GM10248 (cell line): ENCODE data around the gene TMEM108.

Source experiments
- CTCF ChIA-PET: fragments of 300-600 bp; sonication (Branson Sonifier 250); formaldehyde crosslinking; extraction: SDS; loops from one replicate; lab custom pipeline; 2021; ENCODE audit warnings: antibody characterized with exemption; lab: Yijun Ruan, JAX
- POLR2A ChIA-PET: fragments of 350-650 bp; sonication (Branson Sonifier 250); formaldehyde crosslinking; extraction: SDS; loops from one replicate; lab custom pipeline; 2020; ENCODE audit warnings: antibody characterized with exemption; lab: Yijun Ruan, JAX
- DNase-seq: peaks from one replicate; pipeline ENCODE4 v3.0.0; 2012; ENCODE audit errors: extremely low spot score
- TF ChIP-seq, protein P1 (sequence below): IDR thresholded peaks from 2 replicates; pipeline ENCODE4 v1.5.1; 2012; ENCODE audit warnings: mild to moderate bottlenecking, low read depth; ENCODE audit errors: extremely low read depth, missing control alignments, control extremely low read depth

TMEM108 gene

DNA sequence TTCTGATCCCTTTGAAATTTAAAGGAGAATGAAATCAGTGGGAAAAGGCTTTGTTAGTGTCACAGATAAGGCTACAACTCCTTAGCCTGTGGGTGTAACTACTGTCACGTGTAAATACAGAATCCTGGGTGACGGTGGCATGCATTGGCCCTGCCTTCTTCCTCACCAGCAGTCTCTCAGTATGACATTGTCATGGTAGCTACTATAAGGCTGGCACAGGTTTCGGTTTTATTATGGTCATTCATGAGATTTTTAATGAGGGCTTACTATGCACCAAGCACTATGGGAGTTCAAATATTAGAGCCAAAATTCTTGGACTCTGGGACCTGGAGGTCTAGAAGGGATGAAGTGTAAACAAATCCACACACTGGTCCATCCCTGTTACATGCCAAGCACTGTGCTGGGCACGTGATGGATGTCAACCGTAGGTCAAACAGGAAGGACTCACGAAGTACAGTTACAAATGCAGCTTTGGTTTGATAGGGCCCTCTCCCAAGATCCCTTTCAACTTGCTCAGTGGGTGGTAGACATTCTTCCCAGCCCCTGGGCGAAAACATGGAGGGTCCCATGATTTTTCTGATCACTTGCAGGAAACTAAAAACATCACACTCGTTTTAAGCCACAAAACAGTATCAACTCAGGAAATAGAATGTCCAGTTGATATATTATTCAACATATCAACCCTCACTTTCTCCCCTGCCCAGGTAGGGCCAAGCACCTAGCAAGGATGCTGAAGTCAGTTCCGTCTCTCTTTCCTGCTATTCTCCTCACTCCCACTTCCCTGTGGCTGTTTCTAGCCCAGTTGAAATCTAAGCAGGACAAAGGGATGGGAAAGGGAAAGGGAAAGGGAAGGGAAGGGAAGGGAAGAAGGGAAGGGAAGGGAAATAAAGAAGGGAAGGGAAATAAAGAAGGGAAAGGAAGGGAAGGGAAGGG is 387.0 kb downstream of the TMEM108 start:
- TF ChIP-seq, protein P1, sequence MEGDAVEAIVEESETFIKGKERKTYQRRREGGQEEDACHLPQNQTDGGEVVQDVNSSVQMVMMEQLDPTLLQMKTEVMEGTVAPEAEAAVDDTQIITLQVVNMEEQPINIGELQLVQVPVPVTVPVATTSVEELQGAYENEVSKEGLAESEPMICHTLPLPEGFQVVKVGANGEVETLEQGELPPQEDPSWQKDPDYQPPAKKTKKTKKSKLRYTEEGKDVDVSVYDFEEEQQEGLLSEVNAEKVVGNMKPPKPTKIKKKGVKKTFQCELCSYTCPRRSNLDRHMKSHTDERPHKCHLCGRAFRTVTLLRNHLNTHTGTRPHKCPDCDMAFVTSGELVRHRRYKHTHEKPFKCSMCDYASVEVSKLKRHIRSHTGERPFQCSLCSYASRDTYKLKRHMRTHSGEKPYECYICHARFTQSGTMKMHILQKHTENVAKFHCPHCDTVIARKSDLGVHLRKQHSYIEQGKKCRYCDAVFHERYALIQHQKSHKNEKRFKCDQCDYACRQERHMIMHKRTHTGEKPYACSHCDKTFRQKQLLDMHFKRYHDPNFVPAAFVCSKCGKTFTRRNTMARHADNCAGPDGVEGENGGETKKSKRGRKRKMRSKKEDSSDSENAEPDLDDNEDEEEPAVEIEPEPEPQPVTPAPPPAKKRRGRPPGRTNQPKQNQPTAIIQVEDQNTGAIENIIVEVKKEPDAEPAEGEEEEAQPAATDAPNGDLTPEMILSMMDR, result no peak
- DNase-seq, result no peak
- ChIA-PET POLR2A (interaction anchor here (0.6 kb wide), 1 partner anchor 16 kb away, joined by 8 read pairs; no protein-coding TSS in a partner anchor), CTCF (interaction anchor here (1.0 to 3.7 kb wide), 17 partner anchors 12 to 699 kb away, joined by 3 to 21 read pairs (median 4); no protein-coding TSS in a partner anchor)

DNA sequence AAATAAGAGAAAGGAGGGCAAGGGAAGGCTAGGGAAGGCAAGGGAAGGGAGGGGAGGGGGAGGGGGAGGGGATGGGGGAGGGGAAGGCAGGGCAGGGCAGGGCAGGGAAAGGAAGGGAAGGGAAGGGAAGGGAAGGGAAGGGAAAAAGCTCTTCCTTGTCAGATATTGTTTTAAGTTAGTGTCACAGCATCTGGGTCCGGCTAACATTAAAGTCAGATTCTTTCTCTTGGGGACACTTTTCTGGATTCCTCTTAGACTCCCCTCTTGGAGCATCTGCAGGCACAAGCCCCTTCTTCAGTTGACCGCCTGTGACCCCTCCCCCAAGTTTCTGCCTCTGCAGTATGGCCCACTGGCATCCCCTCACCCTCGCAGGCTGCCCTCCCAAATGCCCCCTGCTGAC is 387.7 kb downstream of the TMEM108 start:
- TF ChIP-seq, protein P1, result no peak
- POLR2A ChIA-PET, result interaction anchor here (0.6 kb wide), 1 partner anchor 15 kb away, joined by 8 read pairs; no protein-coding TSS in a partner anchor
- CTCF ChIA-PET, result interaction anchor here (1.0 kb wide), 1 partner anchor 384 kb away, joined by 4 read pairs; no protein-coding TSS in a partner anchor
- DNase-seq, result no peak

DNA sequence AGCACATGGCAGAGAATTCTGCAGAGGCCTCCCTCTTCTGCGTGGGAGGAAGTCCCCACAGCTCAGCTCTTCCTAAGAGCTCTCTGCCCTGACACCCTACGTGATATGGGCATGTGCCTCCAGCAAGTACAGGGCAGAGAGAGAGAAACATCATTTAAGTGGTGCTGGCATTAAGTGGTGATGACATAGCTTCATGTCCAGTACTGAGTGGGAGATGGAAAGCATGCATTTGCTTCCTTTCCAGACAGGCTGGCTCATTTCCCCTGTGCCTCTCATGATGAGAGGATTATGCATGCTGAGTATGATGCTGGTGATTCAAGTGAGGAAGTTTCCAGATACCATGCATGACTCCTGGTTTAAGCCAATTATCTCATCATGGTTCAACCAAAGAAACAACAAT is 388.5 kb downstream of the TMEM108 start:
- POLR2A ChIA-PET, result no interaction called here
- TF ChIP-seq, protein P1, result no peak
- CTCF ChIA-PET, result interaction anchor here (1.0 kb wide), 1 partner anchor 385 kb away, joined by 4 read pairs; no protein-coding TSS in a partner anchor
- no peak for DNase-seq

DNA sequence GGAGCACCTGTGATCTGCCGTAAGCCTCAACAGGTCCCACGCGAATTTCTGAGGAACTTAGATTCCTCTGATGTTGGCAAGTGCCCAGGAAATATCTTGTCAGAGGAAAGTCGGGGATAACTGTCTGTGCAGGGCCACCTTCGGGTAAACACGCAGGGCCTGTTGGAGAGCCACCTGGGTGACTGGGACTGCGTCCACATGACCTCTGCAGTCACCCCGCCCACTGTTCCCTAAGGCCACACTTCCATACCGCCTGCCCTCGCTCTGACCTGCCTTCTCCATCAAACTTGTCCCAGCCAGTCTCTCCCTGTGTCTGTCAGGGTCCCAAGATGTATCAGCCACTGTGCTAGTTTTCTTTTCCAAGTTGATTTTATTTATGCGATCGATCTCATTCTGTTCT is 390.4 kb downstream of the TMEM108 start:
- TF ChIP-seq, protein P1, result no peak
- DNase-seq, result no peak
- CTCF ChIA-PET, result no interaction called here
- POLR2A ChIA-PET, result no interaction called here

DNA sequence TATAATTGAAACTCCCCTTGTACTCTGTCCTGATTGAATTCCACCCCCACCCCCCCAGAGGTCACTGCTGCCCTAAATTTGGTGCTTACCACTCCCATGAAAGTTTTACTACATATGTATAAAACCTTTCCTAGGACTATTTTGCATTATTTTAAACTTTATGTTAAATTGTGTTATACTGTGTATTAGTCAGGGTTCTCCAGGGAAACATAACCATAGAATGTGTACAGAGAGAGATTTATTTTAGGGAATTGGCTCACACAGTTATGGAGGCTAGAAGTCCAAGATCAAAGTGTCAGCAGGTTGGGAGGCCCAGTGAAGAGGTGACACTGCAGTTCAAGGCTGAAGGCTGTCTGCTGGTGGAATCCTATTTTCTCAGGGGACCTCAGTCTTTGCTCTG is 390.9 kb downstream of the TMEM108 start:
- POLR2A ChIA-PET, result no interaction called here
- TF ChIP-seq, protein P1, result no peak
- no peak for DNase-seq
- CTCF ChIA-PET, result no interaction called here

DNA sequence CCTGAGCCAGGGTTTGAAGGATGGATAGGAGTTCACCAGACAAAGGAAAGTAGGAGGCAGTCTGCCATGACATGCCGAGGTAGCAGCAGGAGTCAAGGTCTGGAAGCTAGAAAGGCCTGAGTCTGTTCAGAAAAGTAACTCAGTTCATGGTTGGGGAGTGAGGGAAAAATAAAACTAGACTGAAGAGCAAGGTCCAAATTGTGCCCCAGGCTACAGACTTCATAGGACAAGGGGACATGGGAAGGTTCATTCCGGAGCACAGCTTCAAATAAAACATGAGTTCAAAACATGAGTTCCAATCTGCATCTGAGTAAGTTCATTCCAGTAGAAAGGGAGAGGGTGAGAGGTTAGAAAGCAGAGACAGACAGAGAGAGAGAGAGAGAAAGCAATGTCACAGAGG is 401.4 kb downstream of the TMEM108 start:
- DNase-seq, result no peak
- TF ChIP-seq, protein P1, result no peak
- POLR2A ChIA-PET, result no interaction called here
- CTCF ChIA-PET, result no interaction called here
